GM19043 (cell line): ENCODE data around the gene FGGY.
"Not testable (repeated sequence)": the region's sequence is repeated elsewhere in the genome, so short reads cannot be mapped to it uniquely, and the experiment has no call there.

Experiments
- ATAC-seq: cut with Tn5 transposase; IDR thresholded peaks from one replicate; pipeline ENCODE4 v1.9.1; 2021; ENCODE audit warnings: low read depth; ENCODE audit not compliant: unreplicated experiment

The FGGY gene

GRCh38 chr1:59601041-59601441 lies 304.1 kb downstream of the FGGY start:
- ATAC-seq, result no peak

DNA sequence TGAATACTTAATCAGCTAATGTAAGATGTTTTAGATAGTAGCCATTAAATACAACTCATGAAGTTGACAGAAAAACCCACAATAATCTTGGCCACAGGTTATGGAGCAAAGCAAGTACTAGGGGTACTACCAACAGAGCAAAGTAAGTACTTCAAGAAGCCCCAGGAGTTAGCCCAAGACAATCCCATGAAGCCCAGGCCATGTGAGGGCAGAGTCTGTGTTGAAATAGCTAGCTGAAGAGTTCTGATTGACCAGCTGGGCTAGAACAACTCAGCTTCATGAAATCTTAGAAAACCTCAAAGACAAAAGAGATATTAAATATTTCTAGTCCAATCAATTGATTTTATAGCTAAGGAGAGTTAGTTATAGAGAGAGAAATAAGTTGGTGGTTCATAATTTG lies 304.9 kb downstream of the FGGY start:
- ATAC-seq, result no peak

GRCh38 chr1:59604191-59604590 lies 307.3 kb downstream of the FGGY start:
- ATAC-seq, result no peak

DNA sequence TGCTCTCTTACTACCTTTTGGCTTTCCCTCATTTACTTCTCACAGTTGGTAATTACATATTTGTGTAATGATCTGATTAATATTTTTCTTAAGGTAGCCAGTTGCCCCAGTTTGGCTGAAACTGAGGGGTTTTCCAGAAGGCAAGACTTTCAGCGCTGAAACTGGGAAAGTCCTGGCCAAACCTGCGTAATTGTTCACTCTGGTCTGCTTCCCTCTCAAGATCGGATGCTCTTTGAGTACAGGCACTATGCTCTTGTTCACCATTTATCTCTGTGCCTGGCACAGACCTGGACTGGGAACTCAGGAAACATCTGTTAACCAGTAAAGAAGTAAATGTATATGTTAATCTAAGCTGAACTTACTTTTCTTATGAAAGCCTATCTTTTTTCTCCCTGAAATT lies 308.3 kb downstream of the FGGY start:
- no peak for ATAC-seq

- ATAC-seq, result no peak
Observed at GRCh38 chr1:59605761-59606160, 308.9 kb downstream of the FGGY start.

- ATAC-seq, result no peak
Observed at GRCh38 chr1:59609245-59609644, 312.4 kb downstream of the FGGY start.

GRCh38 chr1:59610499-59610898 lies 313.6 kb downstream of the FGGY start:
- ATAC-seq, result not testable (repeated sequence)

DNA sequence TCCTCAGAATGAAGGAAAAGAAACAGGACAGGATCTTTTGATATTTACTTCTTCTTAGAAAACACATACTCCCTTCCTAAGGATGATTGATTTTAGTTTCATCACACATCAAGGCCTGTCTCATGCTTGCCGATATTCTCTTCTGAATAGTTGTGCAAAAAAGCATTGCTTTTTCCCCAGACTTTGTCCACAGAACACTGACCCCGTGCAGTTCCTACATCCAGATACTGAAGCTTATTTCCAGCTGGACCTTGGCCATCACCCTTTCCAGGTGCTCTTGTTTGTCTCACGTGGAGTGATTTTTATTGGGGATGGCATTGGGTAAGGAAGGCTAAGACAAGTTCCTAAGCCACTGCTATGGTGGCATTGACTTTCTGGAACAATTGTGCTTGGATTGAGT lies 320.5 kb downstream of the FGGY start:
- no peak for ATAC-seq

DNA sequence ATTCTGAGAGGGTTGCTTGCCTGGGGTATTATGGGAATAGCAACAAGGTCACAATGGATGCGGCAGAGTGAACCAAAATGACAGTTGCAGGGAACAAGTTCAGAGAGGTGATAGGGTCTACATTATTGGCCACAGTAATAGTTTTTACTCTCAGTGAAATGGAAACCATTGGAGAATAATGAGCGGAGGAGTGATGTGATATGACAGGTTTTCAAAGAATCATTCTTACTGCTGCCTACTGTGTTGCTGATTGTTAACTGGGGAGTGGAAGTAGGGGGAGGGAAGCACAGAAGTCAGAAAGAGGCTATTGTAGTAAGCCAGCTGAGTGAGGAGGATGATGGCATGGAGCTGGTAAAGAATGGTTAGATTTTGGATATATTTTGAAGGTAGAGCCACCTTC lies 322.7 kb downstream of the FGGY start:
- ATAC-seq, result no peak

- ATAC-seq, result no peak
Observed at GRCh38 chr1:59625384-59625783, 328.5 kb downstream of the FGGY start.

- no peak for ATAC-seq
Observed at GRCh38 chr1:59631561-59632255, 334.8 kb downstream of the FGGY start.

- no peak for ATAC-seq
Observed at GRCh38 chr1:59635097-59635496, 338.2 kb downstream of the FGGY start.

- ATAC-seq, result no peak
Observed at GRCh38 chr1:59638231-59638711, 341.4 kb downstream of the FGGY start.

GRCh38 chr1:59639266-59639665 lies 342.4 kb downstream of the FGGY start:
- no peak for ATAC-seq

GRCh38 chr1:59640851-59641250 lies 344.0 kb downstream of the FGGY start:
- no peak for ATAC-seq

DNA sequence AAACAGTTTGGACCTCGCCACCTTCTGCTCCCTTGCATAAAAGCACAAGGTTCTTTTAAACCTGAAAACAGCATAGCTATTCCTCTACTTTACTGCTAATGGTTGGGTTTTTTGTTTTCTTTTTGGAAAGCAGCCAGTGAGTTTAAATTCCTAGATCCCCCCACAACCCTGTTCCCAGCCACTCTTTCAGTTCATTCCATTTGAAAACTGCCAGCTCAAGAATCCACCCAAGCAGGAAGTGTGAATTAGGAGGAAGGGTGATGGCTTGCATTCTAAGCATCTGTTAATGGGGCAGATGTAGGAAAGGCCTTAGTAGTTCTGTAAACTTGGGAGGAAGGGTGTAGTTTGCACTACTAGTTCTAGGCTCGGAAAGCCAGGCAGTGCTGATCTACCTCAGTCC lies 344.9 kb downstream of the FGGY start:
- no peak for ATAC-seq

DNA sequence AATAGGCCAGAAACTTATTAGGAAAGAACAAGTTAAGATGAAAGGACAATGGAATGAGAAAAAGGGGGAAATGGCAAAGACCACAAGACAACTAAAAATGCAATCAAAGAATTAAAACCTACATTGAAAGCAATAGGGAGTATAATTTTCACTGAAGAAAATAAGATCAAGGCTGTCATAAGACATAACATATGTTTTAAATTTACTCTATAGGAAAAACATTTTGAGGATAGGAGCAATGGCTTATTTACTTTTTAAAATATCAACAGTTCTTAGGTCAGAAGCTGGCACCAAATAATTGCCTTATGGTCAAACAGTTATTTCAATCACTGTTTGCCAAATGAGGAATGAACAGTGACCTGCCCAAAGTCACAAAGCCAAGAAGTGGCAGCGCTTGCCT lies 346.6 kb downstream of the FGGY start:
- ATAC-seq, result no peak

DNA sequence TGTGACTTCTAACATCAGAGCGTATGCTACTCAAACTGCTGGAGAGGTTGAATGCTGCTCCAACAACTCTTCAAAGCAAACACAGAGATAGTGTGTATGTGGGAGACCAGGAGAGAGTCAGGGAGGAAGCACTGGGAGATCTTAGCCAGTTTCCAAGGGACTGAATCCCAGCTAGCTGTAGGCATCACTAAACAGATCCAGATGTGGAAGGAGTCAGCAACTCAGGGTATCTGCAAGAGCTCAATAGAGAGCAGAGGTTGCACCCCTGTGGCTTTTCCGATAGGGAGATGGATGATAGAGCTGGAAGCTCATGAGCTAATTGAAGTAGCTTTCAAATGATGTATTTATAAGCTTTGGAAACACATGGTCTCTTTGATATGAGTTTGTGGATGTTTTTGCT lies 349.0 kb downstream of the FGGY start:
- ATAC-seq, result no peak

DNA sequence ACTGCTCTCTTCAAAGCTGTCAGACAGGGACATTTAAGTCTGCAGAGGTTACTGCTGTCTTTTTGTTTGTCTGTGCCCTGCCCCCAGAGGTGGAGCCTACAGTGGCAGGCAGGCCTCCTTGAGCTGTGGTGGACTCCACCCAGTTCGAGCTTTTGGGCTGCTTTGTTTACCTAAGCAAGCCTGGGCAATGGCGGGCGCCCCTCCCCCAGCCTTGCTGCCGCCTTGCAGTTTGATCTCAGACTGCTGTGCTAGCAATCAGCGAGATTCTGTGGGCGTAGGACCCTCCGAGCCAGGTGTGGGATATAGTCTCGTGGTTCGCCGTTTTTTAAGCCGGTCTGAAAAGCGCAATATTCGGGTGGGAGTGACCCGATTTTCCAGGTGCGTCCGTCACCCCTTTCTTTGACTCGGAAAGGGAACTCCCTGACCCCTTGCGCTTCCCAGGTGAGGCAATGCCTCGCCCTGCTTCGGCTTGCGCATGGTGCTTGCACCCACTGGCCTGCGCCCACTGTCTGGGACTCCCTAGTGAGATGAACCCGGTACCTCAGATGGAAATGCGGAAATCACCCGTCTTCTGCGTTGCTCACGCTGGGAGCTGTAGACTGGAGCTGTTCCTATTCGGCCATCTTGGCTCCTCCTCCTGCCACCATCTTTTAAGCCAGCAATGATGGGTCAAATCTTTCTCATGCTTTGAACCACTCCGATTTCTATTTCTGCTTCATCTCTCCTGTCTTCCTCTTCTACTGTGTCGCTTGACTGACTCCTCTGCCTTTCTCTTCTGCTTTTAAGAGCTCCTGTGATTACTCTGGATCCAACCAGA lies 356.5 kb downstream of the FGGY start:
- not testable (repeated sequence) for ATAC-seq

DNA sequence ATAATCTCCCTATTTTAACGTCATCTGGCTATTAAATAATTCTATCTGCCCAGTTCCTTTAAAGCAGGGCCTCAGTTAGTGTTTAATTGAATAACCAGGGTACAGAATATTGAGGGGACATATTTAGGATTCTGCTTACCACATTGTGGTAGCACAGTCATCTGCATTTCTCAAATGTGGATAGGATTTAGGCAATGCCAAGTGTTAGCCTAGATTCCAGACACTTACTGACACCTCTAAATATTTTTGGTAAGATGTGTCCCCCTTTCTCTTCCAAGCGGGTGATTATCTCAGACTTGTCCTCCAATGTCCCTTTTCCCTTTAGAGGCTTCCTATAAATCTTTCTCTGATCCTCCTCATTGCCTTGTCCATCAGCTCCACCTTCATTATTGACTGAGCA lies 357.1 kb downstream of the FGGY start:
- ATAC-seq, result no peak

- no peak for ATAC-seq
Observed at GRCh38 chr1:59657873-59658465, 361.1 kb downstream of the FGGY start.

GRCh38 chr1:59664166-59664565 lies 367.3 kb downstream of the FGGY start:
- ATAC-seq, result no peak
